K562 (cell line): ENCODE results near the gene CNP. TPM values are rescaled to one million over a fixed set of nuclear protein-coding genes. Genes with fewer than 3 reads are reported as not detected.

ENCODE experiments used
- ADNP ChIP-seq: fragments of 200-800 bp; sonication (Bioruptor generic); IDR thresholded peaks from 2 replicates; pipeline ENCODE4 v1.6.1; 2016; ENCODE audit warnings: missing genetic modification characterization, missing compliant biosample characterization
- BCLAF1 ChIP-seq, 2 experiments: fragments of 450-650 bp in 1 of 2; IDR thresholded peaks; 2 replicates each; pipeline ENCODE4 v1.6.1; 2011 to 2017; ENCODE audit warnings: low read depth in 2 of 2, antibody characterized with exemption in 1 of 2, borderline replicate concordance in 1 of 2, low read length in 1 of 2, mild to moderate bottlenecking in 1 of 2, mixed read lengths in 1 of 2; ENCODE audit not compliant: control insufficient read depth in 1 of 2
- E2F8 ChIP-seq: fragments of 450-650 bp; IDR thresholded peaks from 2 replicates; pipeline ENCODE4 v1.7.1; 2018; ENCODE audit warnings: mild to moderate bottlenecking, low read depth; ENCODE audit not compliant: partially characterized antibody
- ELK3 ChIP-seq: fragments of 450-650 bp; formaldehyde crosslinking; IDR thresholded peaks from 2 replicates; pipeline ENCODE4 v1.4.0; 2020; ENCODE audit warnings: mild to moderate bottlenecking
- ETV1 ChIP-seq: fragments of 450-650 bp; conservative IDR thresholded peaks from 2 replicates; pipeline ENCODE4 v1.6.1; 2016; ENCODE audit warnings: missing genetic modification characterization, control low read depth, low read depth, missing compliant biosample characterization
- ETV6 ChIP-seq, 3 experiments: fragments of 150-350 bp in 1 of 3; sonication (generic) in 1 of 3; formaldehyde crosslinking in 1 of 3; IDR thresholded peaks; 2 replicates each; pipeline versions ENCODE4 v1.6.1 to v1.8.0; 2014 to 2022; ENCODE audit warnings: borderline replicate concordance in 2 of 3, low read depth in 2 of 3, antibody characterized with exemption in 1 of 3, low read length in 1 of 3, mild to moderate bottlenecking in 1 of 3, missing genetic modification reagents in 1 of 3
- EWSR1 ChIP-seq: fragments of 450-650 bp; IDR thresholded peaks from 2 replicates; pipeline ENCODE4 v1.6.1; 2018; ENCODE audit warnings: borderline replicate concordance, mild to moderate bottlenecking, low read depth, moderate library complexity; ENCODE audit not compliant: partially characterized antibody
- GABPB2 ChIP-seq: fragments of 250-450 bp; sonication (Bioruptor Pico); conservative IDR thresholded peaks from 2 replicates; pipeline ENCODE4 v1.5.1; 2021; ENCODE audit warnings: mild to moderate bottlenecking
- MYC ChIP-seq, 2 experiments: fragments of 250-450 bp in 1 of 2; sonication (Bioruptor Pico) in 1 of 2; IDR thresholded peaks; 2 replicates each; pipeline versions ENCODE4 v1.5.1 to v1.6.1; 2012 to 2021; ENCODE audit warnings: low read depth in 2 of 2, borderline replicate concordance in 1 of 2, improper control_type of control experiment in 1 of 2, low read length in 1 of 2, mild to moderate bottlenecking in 1 of 2, moderate library complexity in 1 of 2
- POLR2G ChIP-seq: fragments of 200-400 bp; formaldehyde crosslinking; IDR thresholded peaks from 2 replicates; pipeline ENCODE4 v1.6.1; 2017; ENCODE audit warnings: low read depth, mild to moderate bottlenecking, antibody characterized with exemption, low read length, moderate library complexity
- RAD51 ChIP-seq: fragments of 450-650 bp; IDR thresholded peaks from 2 replicates; pipeline ENCODE4 v1.7.1; 2016; ENCODE audit warnings: low read depth, mild to moderate bottlenecking, borderline replicate concordance
- RB1 ChIP-seq: fragments of 450-650 bp; IDR thresholded peaks from 2 replicates; pipeline ENCODE4 v1.6.1; 2017; ENCODE audit warnings: low read depth, mild to moderate bottlenecking
- TRIM24 ChIP-seq, 2 experiments: fragments of 450-650 bp; IDR thresholded peaks; 2 replicates each; pipeline ENCODE4 v1.6.1; 2016
- ZBTB49 ChIP-seq: sonication (generic); formaldehyde crosslinking; IDR thresholded peaks from 2 replicates; pipeline ENCODE4 v1.8.0; 2022; ENCODE audit warnings: missing genetic modification reagents, mild to moderate bottlenecking, borderline replicate concordance
- ZNF354B ChIP-seq: fragments of 250-450 bp; sonication (Bioruptor Pico); IDR thresholded peaks from 2 replicates; pipeline ENCODE4 v1.4.0; 2020
- polyA plus RNA-seq, 8 experiments: library from polyadenylated mRNA; depleted of rRNA in 4 of 8; stranded (reverse) in 5 of 8; unstranded in 3 of 8; fragments of >200 nt; fragmentation: Nextera tagmentation in 2 of 8; fragmentation: Illumina TruSeq in 1 of 8; extraction: Ambion mirVana in 2 of 8; extraction: Trizol in 1 of 8; gene quantifications; 2 replicates each; pipeline versions ENCODE4 v1.2.1 to v1.2.3, GENCODE V29; 2011 to 2014; ENCODE audit warnings: inconsistent platforms in 1 of 8, missing spikeins in 1 of 8
- total RNA-seq, 7 experiments: library from RNA; depleted of rRNA in 6 of 7; stranded (reverse); fragments of >200 nt in 6 of 7; fragmentation: Illumina TruSeq in 2 of 7; extraction: Trizol in 2 of 7; gene quantifications; 2 replicates each; pipeline versions ENCODE4 v1.2.1 to v1.2.3, GENCODE V29; 2011 to 2021; ENCODE audit warnings: low replicate concordance in 1 of 7

CNP gene
- total and polyA plus RNA-seq, 9 of the 15 experiments (the other 6 are each of a cell fraction or from before 2014, with no cell fraction given), result 1.7 to 52.0 (median 29.1) TPM

GRCh38 chr17:41937970-41938954 is 28.3 kb upstream of the CNP start (continued):
- TF ChIP-seq GABPB2 (CRISPR knock-in tag), result no peak
- TF ChIP-seq ETV1 (tag), result peak; percentile 69; the same call in 1 of the 2 replicates
- TF ChIP-seq MYC (IDR thresholded peaks at IDR 0.05; ENCODE audit: low read depth, low read length), result no peak
- no peak for TF ChIP-seq MYC (CRISPR knock-in tag; IDR thresholded peaks at IDR 0.05; ENCODE audit: borderline replicate concordance, low read depth)
- no peak for TF ChIP-seq ZNF354B
- TF ChIP-seq RB1, result no peak
- no peak for TF ChIP-seq ELK3 (CRISPR knock-in tag)
- TF ChIP-seq EWSR1, result no peak
- no peak for TF ChIP-seq ETV6 (IDR thresholded peaks at IDR 0.05; ENCODE audit: borderline replicate concordance in 1 of 2, low read depth in 2 of 2, low read length in 1 of 2)
- no peak for TF ChIP-seq ETV6 (CRISPR knock-in tag; IDR thresholded peaks at IDR 0.05; ENCODE audit: borderline replicate concordance)
- TF ChIP-seq E2F8, result no peak
- no peak for TF ChIP-seq ADNP (tag)
- no peak; the same call in 1 of the 2 replicates for TF ChIP-seq POLR2G
- TF ChIP-seq BCLAF1 (IDR thresholded peaks at IDR 0.05; ENCODE audit: borderline replicate concordance in 1 of 2, control insufficient read depth in 1 of 2, low read depth in 2 of 2, low read length in 1 of 2), result no peak
- no peak for TF ChIP-seq RAD51
- no peak for TF ChIP-seq ZBTB49 (CRISPR knock-in tag)
- TF ChIP-seq TRIM24 (IDR thresholded peaks at IDR 0.05), result peak; percentile 66 to 68; a peak in 3 of 4 replicates
